ENCODE results near the gene GPRIN3. TPM values are rescaled to one million over a fixed set of nuclear protein-coding genes. Genes with fewer than 3 reads are reported as not detected.

GPRIN3 gene
- total and polyA plus RNA-seq, 2 of the 13 experiments (the other 11 are each of a cell fraction or from before 2014, with no cell fraction given): not detected

DNA sequence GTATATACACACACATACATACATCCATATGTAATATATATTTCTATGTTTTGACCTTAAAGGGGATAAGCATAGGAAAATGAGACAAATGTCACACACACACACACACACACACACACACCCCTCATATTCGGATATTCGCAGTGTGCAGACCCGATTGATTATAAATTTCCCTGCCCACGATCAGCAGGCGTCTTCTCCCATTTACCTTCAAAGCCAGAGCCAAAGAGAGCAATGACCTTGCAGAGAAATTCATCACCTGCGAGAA, 488 bp downstream of the GPRIN3 start:
- Histone ChIP-seq H3K79me2 (ENCODE audit: insufficient read depth, low read length) (no peaks in the 10 kb centered on the region), H3K9ac (ENCODE audit: insufficient read depth, low read depth, low read length) (no peak overlapping the region), H3K4me3 (replicated peaks in 1 of 3; ENCODE audit: insufficient read depth in 1 of 3, low read depth in 2 of 3, low read length in 3 of 3) (no peak overlapping the region), H3K4me1 (ENCODE audit: insufficient read depth, low read length) (no peaks in the 10 kb centered on the region), H4K20me1 (ENCODE audit: insufficient read depth, low read length) (no peaks in the 10 kb centered on the region), H3K36me3 (replicated peaks in 1 of 2; ENCODE audit: control insufficient read depth in 1 of 2, insufficient read depth in 2 of 2, low read length in 2 of 2) (no peaks in the 10 kb centered on the region), H3K4me2 (ENCODE audit: low read depth, low read length) (0 out of 2 replicates have a peak overlapping the region, but pooled peaks have one; percentile 39), H2AFZ (ENCODE audit: low read length) (no peak overlapping the region), H3K27ac (ENCODE audit: extremely low read length, insufficient read depth, low read length) (no peak overlapping the region), H3K9me3 (ENCODE audit: low read length) (no peaks in the 10 kb centered on the region), H3K27me3 (ENCODE audit: control insufficient read depth in 1 of 2, insufficient read depth in 2 of 2, low read length in 2 of 2) (peaks cover 0 to 23% of the 10 kb centered on the region in 2 experiments; a peak in 3 of 5 replicates)
- POLR2A ChIA-PET: no interaction called here
- no TSS peak for BruUV-seq (replicated peaks)
- in situ Hi-C loops (cut with HindIII; ENCODE audit: extremely low pct_ligation_motif_present, low pct_unique_long_range_greater_than_20kb) (no loop called here), intact Hi-C loops (cut with micrococcal nuclease; ENCODE audit: unreplicated experiment) (no loop called here)
- DNase-seq (ENCODE audit: low spot score) (no peak), FAIRE-seq (no peak), ATAC-seq (no peak)
- CTCF ChIA-PET (ENCODE audit: low intra/inter-chr PET ratio, low total read pairs): no interaction called here
- 5% methylated on average over 6 of the region's 6 CpGs for WGBS (ENCODE audit: low lambda C conversion rate)
- TF ChIP-seq ZNF446 (CRISPR knock-in tag; IDR thresholded peaks at IDR 0.05) (no peak), ZMYM2 (CRISPR knock-in tag; IDR thresholded peaks at IDR 0.05) (no peak), ZNF430 (CRISPR knock-in tag; IDR thresholded peaks at IDR 0.05) (no peak), GABPB1 (CRISPR knock-in tag; IDR thresholded peaks at IDR 0.05) (no peak)
- TF ChIP-seq, protein P1, sequence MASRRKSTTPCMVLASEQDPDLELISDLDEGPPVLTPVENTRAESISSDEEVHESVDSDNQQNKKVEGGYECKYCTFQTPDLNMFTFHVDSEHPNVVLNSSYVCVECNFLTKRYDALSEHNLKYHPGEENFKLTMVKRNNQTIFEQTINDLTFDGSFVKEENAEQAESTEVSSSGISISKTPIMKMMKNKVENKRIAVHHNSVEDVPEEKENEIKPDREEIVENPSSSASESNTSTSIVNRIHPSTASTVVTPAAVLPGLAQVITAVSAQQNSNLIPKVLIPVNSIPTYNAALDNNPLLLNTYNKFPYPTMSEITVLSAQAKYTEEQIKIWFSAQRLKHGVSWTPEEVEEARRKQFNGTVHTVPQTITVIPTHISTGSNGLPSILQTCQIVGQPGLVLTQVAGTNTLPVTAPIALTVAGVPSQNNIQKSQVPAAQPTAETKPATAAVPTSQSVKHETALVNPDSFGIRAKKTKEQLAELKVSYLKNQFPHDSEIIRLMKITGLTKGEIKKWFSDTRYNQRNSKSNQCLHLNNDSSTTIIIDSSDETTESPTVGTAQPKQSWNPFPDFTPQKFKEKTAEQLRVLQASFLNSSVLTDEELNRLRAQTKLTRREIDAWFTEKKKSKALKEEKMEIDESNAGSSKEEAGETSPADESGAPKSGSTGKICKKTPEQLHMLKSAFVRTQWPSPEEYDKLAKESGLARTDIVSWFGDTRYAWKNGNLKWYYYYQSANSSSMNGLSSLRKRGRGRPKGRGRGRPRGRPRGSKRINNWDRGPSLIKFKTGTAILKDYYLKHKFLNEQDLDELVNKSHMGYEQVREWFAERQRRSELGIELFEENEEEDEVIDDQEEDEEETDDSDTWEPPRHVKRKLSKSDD (CRISPR knock-in tag; IDR thresholded peaks at IDR 0.05; ENCODE audit: low read depth): no peak
- TF ChIP-seq, protein P2, sequence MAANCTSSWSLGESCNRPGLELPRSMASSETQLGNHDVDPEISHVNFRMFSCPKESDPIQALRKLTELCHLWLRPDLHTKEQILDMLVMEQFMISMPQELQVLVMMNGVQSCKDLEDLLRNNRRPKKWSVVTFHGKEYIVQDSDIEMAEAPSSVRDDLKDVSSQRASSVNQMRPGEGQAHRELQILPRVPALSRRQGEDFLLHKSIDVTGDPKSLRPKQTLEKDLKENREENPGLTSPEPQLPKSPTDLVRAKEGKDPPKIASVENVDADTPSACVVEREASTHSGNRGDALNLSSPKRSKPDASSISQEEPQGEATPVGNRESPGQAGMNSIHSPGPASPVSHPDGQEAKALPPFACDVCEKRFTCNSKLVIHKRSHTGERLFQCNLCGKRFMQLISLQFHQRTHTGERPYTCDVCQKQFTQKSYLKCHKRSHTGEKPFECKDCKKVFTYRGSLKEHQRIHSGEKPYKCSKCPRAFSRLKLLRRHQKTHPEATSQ (CRISPR knock-in tag; IDR thresholded peaks at IDR 0.05; ENCODE audit: borderline replicate concordance): no peak
- TF ChIP-seq, protein P3, sequence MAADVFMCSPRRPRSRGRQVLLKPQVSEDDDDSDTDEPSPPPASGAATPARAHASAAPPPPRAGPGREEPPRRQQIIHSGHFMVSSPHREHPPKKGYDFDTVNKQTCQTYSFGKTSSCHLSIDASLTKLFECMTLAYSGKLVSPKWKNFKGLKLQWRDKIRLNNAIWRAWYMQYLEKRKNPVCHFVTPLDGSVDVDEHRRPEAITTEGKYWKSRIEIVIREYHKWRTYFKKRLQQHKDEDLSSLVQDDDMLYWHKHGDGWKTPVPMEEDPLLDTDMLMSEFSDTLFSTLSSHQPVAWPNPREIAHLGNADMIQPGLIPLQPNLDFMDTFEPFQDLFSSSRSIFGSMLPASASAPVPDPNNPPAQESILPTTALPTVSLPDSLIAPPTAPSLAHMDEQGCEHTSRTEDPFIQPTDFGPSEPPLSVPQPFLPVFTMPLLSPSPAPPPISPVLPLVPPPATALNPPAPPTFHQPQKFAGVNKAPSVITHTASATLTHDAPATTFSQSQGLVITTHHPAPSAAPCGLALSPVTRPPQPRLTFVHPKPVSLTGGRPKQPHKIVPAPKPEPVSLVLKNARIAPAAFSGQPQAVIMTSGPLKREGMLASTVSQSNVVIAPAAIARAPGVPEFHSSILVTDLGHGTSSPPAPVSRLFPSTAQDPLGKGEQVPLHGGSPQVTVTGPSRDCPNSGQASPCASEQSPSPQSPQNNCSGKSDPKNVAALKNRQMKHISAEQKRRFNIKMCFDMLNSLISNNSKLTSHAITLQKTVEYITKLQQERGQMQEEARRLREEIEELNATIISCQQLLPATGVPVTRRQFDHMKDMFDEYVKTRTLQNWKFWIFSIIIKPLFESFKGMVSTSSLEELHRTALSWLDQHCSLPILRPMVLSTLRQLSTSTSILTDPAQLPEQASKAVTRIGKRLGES (CRISPR knock-in tag; IDR thresholded peaks at IDR 0.05; ENCODE audit: borderline replicate concordance): no peak

Data from HepG2 (cell line).